GM23248 (cell line): Measurements from ENCODE around the gene RAD51C. TPM values are rescaled to one million over a fixed set of nuclear protein-coding genes. Genes with fewer than 3 reads are reported as not detected.
A peak's percentile ranks its signal among the peaks of the same experiment; 100 is the strongest.
"Not testable (repeated sequence)": the region's sequence is repeated elsewhere in the genome, so short reads cannot be mapped to it uniquely, and the experiment has no call there.

ENCODE experiments used
- DNase-seq: peaks from one replicate; pipeline ENCODE4 v3.0.0-alpha.2; 2015
- H2AFZ ChIP-seq: fragments of 200-600 bp; sonication (generic); 2 replicates; pipeline ENCODE4 v1.6.1; 2016; ENCODE audit warnings: antibody characterized with exemption
- H3F3A ChIP-seq: fragments of 200-600 bp; sonication (generic); 2 replicates; pipeline ENCODE4 v1.6.1; 2016; ENCODE audit warnings: mild to moderate bottlenecking, antibody characterized with exemption, mixed run types; ENCODE audit not compliant: insufficient read depth
- H3K27ac ChIP-seq: fragments of 200-600 bp; sonication (generic); 2 replicates; pipeline ENCODE4 v1.5.1; 2016; ENCODE audit warnings: mild to moderate bottlenecking
- H3K27me3 ChIP-seq: fragments of 200-600 bp; sonication (generic); replicated peaks from 2 replicates; pipeline ENCODE4 v1.6.1; 2016; ENCODE audit warnings: mild to moderate bottlenecking; ENCODE audit not compliant: insufficient read depth
- H3K36me3 ChIP-seq: fragments of 200-600 bp; sonication (generic); 2 replicates; pipeline ENCODE4 v1.6.1; 2016; ENCODE audit warnings: low read depth, mild to moderate bottlenecking
- H3K4me1 ChIP-seq: fragments of 200-600 bp; sonication (generic); 2 replicates; pipeline ENCODE4 v1.6.1; 2016; ENCODE audit warnings: mild to moderate bottlenecking; ENCODE audit not compliant: insufficient read depth
- H3K4me2 ChIP-seq: fragments of 200-600 bp; sonication (generic); one replicate; pipeline ENCODE4 v1.6.1; 2016; ENCODE audit warnings: mild to moderate bottlenecking; ENCODE audit not compliant: unreplicated experiment
- H3K4me3 ChIP-seq: fragments of 200-600 bp; sonication (generic); 2 replicates; pipeline ENCODE4 v1.5.1; 2016; ENCODE audit warnings: mild to moderate bottlenecking
- H3K79me2 ChIP-seq: fragments of 200-600 bp; sonication (generic); 2 replicates; pipeline ENCODE4 v1.6.1; 2016; ENCODE audit warnings: mild to moderate bottlenecking; ENCODE audit not compliant: insufficient read depth
- H3K9ac ChIP-seq: fragments of 200-600 bp; sonication (generic); 2 replicates; pipeline ENCODE4 v1.6.1; 2016; ENCODE audit warnings: mild to moderate bottlenecking
- H3K9me2 ChIP-seq: fragments of 200-600 bp; sonication (generic); 2 replicates; pipeline ENCODE4 v1.6.1; 2016; ENCODE audit warnings: mixed run types, mild to moderate bottlenecking, moderate library complexity; ENCODE audit not compliant: insufficient read depth
- H3K9me3 ChIP-seq: fragments of 200-600 bp; sonication (generic); one replicate; pipeline ENCODE4 v1.6.1; 2017; ENCODE audit warnings: low read depth
- H4K20me1 ChIP-seq: fragments of 200-600 bp; sonication (generic); 2 replicates; pipeline ENCODE4 v1.6.0; 2016; ENCODE audit not compliant: insufficient read depth
- EZH2 ChIP-seq: fragments of 200-600 bp; sonication (generic); IDR thresholded peaks from 2 replicates; pipeline ENCODE4 v1.6.1; 2018; ENCODE audit warnings: antibody characterized with exemption, mild to moderate bottlenecking; ENCODE audit not compliant: insufficient read depth, poor library complexity, severe bottlenecking
- EZH2phosphoT487 ChIP-seq: fragments of 200-600 bp; sonication (generic); IDR thresholded peaks from 2 replicates; pipeline ENCODE4 v1.6.1; 2018; ENCODE audit warnings: antibody characterized with exemption, moderate library complexity, mild to moderate bottlenecking, low read depth; ENCODE audit not compliant: insufficient read depth
- WGBS, 2 experiments: methylation state at CpG; one replicate each; pipeline ENCODE4 v1.1.6; 2015 to 2017; ENCODE audit warnings: low lambda C conversion rate in 2 of 2, low coverage in 1 of 2; ENCODE audit errors: missing lambda C conversion rate in 2 of 2; 5-methylcytosine and 5-hydroxymethylcytosine counted together
- in situ Hi-C: fragments of 300-500 bp; cut with MboI; formaldehyde crosslinking; loops from 2 replicates; pipeline ENCODE4 v1.15.0; 2020
- polyA plus RNA-seq: library from polyadenylated mRNA; unstranded; fragments of >200 nt; fragmentation: Nextera tagmentation; extraction: Ambion mirVana; gene quantifications from 2 replicates; pipeline ENCODE4 v1.2.1, GENCODE V29; 2016
- total RNA-seq: library from RNA; depleted of rRNA; stranded (reverse); fragments of >200 nt; shearing (Covaris generic); gene quantifications from 2 replicates; pipeline ENCODE4 v1.2.3, GENCODE V29; 2014; rRNA removed

Gene RAD51C
- 17.2 and 23.4 TPM in 2 replicates for total RNA-seq
- 40.2 and 45.8 TPM in 2 replicates for polyA plus RNA-seq

GRCh38 chr17:58692239-58693055 is at the start of gene RAD51C:
RAD51C (plus strand) TSS chr17:58692602; CDS start chr17:58692644, 42 bp downstream.
- DNase-seq, result peak; percentile 91
- WGBS, 2 experiments, result 9 to 10% methylated on average over 48 to 49 of the region's 50 CpGs
- Histone ChIP-seq H3K27ac (peak within 1 kb of the TSS; percentile 53), H3K4me3 (peak within 1 kb of the TSS; percentile 82), H3K27me3 (no peaks in the 10 kb centered on the region), H3K9me2 (no peaks in the 10 kb centered on the region), H3K9me3 (no peaks in the 10 kb centered on the region), H4K20me1 (no peaks in the 10 kb centered on the region), H3K4me2 (peak within 1 kb of the TSS; percentile 77), H3F3A (no peaks in the 10 kb centered on the region), H2AFZ (peak within 1 kb of the TSS; percentile 99), H3K36me3 (no peaks in the 10 kb centered on the region), H3K9ac (peak within 1 kb of the TSS; percentile 78), H3K4me1 (0 out of 2 replicates have a peak, but pooled peaks cover 6% of the 10 kb centered on the region), H3K79me2 (0 out of 2 replicates have a peak, but pooled peaks cover 12% of the 10 kb centered on the region)
- in situ Hi-C loops, result no loop called here
- TF ChIP-seq EZH2 (no peak), EZH2phosphoT487 (no peak)

GRCh38 chr17:58643147-58643546 is 49.3 kb upstream of the RAD51C start:
- H4K20me1 ChIP-seq, result no peaks in the 10 kb centered on the region
- no peaks in the 10 kb centered on the region for H3K9me2 ChIP-seq
- 0 to 5% methylated on average over 2 of the region's 2 CpGs for WGBS, 2 experiments
- H2AFZ ChIP-seq, result peak overlapping the region; percentile 67
- H3K9me3 ChIP-seq, result no peaks in the 10 kb centered on the region
- no peaks in the 10 kb centered on the region for H3K79me2 ChIP-seq
- H3F3A ChIP-seq, result peaks cover 5% of the 10 kb centered on the region; the same call in 1 of the 2 replicates
- in situ Hi-C loops, result no loop called here
- TF ChIP-seq EZH2phosphoT487, result no peak
- TF ChIP-seq EZH2, result no peak
- peak overlapping the region; percentile 61 for H3K4me2 ChIP-seq
- no peak overlapping the region for H3K27ac ChIP-seq
- no peak overlapping the region for H3K9ac ChIP-seq
- H3K4me3 ChIP-seq, result 0 out of 2 replicates have a peak overlapping the region, but pooled peaks have one; percentile 26
- DNase-seq, result peak; percentile 72
- H3K4me1 ChIP-seq, result peaks cover 10% of the 10 kb centered on the region
- no peaks in the 10 kb centered on the region for H3K36me3 ChIP-seq
- no peaks in the 10 kb centered on the region for H3K27me3 ChIP-seq

GRCh38 chr17:58648236-58648635 is 44.2 kb upstream of the RAD51C start:
- no peaks in the 10 kb centered on the region for H3F3A ChIP-seq
- H3K9me2 ChIP-seq, result no peaks in the 10 kb centered on the region
- no peak overlapping the region for H3K27ac ChIP-seq
- no peak overlapping the region for H3K4me2 ChIP-seq
- no peak for DNase-seq
- TF ChIP-seq EZH2, result no peak
- no peak for TF ChIP-seq EZH2phosphoT487
- peaks cover 3% of the 10 kb centered on the region for H3K4me1 ChIP-seq
- no peaks in the 10 kb centered on the region for H3K27me3 ChIP-seq
- H2AFZ ChIP-seq, result no peak overlapping the region
- in situ Hi-C loops, result no loop called here
- H3K36me3 ChIP-seq, result no peaks in the 10 kb centered on the region
- no peaks in the 10 kb centered on the region for H4K20me1 ChIP-seq
- no peaks in the 10 kb centered on the region for H3K79me2 ChIP-seq
- no peaks in the 10 kb centered on the region for H3K9me3 ChIP-seq
- no peak overlapping the region for H3K9ac ChIP-seq
- no peak overlapping the region for H3K4me3 ChIP-seq

GRCh38 chr17:58657962-58658803 is 34.2 kb upstream of the RAD51C start:
- H3K9me2 ChIP-seq, H3K36me3 ChIP-seq, H3K9ac ChIP-seq, H3K4me3 ChIP-seq, H3K9me3 ChIP-seq, in situ Hi-C loops, H3K4me1 ChIP-seq, H4K20me1 ChIP-seq, H3K27me3 ChIP-seq, H3K79me2 ChIP-seq, H3K4me2 ChIP-seq, H2AFZ ChIP-seq, H3K27ac ChIP-seq, H3F3A ChIP-seq: not testable (repeated sequence)
- DNase-seq, result peak; percentile 60
- WGBS, 2 experiments, result 46 to 50% methylated on average over 10 of the region's 10 CpGs
